Measurements from ENCODE around the gene GRIK3. TPM values are rescaled to one million over a fixed set of nuclear protein-coding genes. Genes with fewer than 3 reads are reported as not detected.

GRIK3 gene
- total and polyA plus RNA-seq, 8 donors = under 0.01 to 4.9 (median 0.46) TPM; not detected in 1

DNA sequence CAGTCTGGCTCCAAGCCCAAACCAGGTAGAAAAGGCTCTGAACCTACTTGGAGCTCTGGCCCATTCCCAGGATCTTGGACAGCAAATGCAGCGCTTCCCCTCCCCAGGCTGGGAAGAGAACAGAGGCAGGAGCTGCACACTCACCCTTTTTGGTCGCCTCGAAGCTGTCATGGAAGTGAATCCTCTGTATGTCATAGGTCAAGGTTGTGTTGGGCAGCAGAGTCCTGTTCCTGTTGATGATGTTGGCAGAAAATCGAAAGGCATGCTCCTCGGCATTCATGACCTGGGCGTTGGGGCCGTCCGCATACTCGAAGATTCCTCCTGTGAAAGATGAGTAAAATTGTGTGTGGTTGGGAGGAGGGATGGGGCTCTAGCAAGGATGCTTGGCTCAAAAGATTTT lies 143.5 kb downstream of the GRIK3 start:
- WGBS, 5 donors = 72 to 80% (median 75%) methylated on average over 9 of the region's 9 CpGs
- intact Hi-C loops (cut with DNase I; ENCODE audit: low total_unique reads) = no loop called here
- Histone ChIP-seq H3K9me3 (no peaks in the 10 kb centered on the region), H3K36me3 (no peaks in the 10 kb centered on the region), H3K4me3 (no peak overlapping the region), H3K27me3 (peaks cover 0 to 49% (median 3%) of the 10 kb centered on the region in 3 donors), H3K4me1 (no peaks in the 10 kb centered on the region), H3K27ac (no peak overlapping the region)
- DNase-seq = peak in 1 of 2 donors; percentile 17
- TF ChIP-seq POLR2AphosphoS5 (IDR thresholded peaks at IDR 0.05) = no peak
- TF ChIP-seq, protein P1, sequence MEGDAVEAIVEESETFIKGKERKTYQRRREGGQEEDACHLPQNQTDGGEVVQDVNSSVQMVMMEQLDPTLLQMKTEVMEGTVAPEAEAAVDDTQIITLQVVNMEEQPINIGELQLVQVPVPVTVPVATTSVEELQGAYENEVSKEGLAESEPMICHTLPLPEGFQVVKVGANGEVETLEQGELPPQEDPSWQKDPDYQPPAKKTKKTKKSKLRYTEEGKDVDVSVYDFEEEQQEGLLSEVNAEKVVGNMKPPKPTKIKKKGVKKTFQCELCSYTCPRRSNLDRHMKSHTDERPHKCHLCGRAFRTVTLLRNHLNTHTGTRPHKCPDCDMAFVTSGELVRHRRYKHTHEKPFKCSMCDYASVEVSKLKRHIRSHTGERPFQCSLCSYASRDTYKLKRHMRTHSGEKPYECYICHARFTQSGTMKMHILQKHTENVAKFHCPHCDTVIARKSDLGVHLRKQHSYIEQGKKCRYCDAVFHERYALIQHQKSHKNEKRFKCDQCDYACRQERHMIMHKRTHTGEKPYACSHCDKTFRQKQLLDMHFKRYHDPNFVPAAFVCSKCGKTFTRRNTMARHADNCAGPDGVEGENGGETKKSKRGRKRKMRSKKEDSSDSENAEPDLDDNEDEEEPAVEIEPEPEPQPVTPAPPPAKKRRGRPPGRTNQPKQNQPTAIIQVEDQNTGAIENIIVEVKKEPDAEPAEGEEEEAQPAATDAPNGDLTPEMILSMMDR (IDR thresholded peaks at IDR 0.05) = no peak
- TF ChIP-seq POLR2A (IDR thresholded peaks at IDR 0.05) = no peak
- no peak for TF ChIP-seq EP300 (IDR thresholded peaks at IDR 0.05)

DNA sequence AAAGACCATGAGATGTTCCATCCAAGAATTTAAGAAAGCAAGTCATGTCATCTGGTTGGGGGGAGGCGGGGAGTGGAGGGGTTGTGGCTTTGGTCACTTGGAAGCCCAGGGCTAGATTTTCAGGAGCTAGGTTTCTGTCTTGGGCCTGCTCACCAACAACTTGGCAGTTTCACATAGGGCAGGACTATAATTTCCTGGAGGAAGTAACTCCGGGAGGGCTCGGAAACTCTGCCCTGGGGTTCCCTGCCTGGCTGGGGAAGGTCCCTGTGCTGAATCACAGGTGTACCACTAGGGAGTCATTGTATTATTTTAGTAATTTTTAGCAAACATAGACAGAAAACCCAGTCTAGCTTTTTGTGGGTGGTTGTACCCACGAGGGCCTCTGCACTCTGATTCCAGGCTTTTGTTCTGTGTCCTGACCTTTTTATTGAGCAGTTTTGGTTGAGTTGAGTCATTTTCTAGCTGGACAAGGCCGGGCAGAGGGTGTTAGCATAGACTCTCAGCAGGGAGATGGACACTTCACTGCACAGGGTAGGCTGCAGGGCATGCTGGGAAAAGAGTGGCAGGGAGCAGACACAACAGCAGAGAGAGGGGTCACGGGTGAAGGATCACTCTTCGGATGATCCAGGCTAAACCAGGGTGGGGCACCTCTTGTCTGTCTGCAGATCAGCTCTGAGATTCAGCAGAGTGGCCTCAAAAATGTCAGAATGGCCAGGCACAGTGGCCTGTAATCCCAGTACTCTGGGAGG lies 144.7 kb downstream of the GRIK3 start:
- DNase-seq = peak in 1 of 2 donors; percentile 4

DNA sequence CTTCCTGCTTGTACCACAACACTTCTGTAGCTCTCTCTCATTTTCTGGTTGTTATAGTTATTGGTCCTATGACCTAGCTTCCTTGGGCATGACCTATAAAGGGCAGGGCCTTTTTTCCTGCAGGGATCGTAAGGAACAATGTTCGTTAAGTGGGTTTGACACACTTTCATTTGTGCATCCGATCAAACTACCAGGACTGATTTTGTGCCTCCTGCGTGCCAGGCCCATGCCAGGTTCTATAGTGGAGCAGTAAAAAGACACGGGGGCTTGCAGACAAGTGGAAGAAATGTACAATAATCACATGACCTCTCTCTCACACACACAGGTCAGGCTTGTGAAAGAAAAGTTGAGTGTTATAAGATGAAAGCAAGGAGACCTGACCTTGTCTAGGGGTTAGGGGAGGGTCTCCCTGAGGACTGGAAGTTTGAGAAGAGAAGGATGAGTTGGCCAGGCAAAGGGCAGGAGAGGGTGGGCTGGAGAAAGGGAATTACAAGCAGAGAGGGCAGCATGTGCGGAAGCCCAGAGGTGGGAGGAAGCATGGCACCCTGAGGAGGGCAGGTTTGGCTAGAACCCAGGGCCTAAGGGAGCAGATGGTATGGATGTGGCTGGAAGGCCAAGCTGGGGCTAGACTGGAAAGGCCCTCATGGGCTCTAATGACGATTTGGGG lies 145.4 kb downstream of the GRIK3 start:
- H3K36me3 ChIP-seq = no peaks in the 10 kb centered on the region
- intact Hi-C loops (cut with DNase I; ENCODE audit: low total_unique reads) = no loop called here
- H3K27me3 ChIP-seq = peaks cover 0 to 46% (median 3%) of the 10 kb centered on the region in 3 donors
- H3K4me1 ChIP-seq = no peaks in the 10 kb centered on the region
- no peak overlapping the region for H3K27ac ChIP-seq
- no peaks in the 10 kb centered on the region for H3K9me3 ChIP-seq
- TF ChIP-seq POLR2A (IDR thresholded peaks at IDR 0.05) = no peak
- TF ChIP-seq, protein P1 (IDR thresholded peaks at IDR 0.05) = no peak
- TF ChIP-seq POLR2AphosphoS5 (IDR thresholded peaks at IDR 0.05) = no peak
- no peak overlapping the region for H3K4me3 ChIP-seq
- DNase-seq = no peak
- 74 to 80% (median 75%) methylated on average over 7 of the region's 7 CpGs for WGBS, 5 donors

More for the DNA sequence above, 144.7 kb downstream of the GRIK3 start:
- Histone ChIP-seq H3K4me3 (no peak overlapping the region), H3K9me3 (no peaks in the 10 kb centered on the region), H3K36me3 (no peaks in the 10 kb centered on the region), H3K4me1 (no peaks in the 10 kb centered on the region), H3K27me3 (peaks cover 0 to 51% (median 3%) of the 10 kb centered on the region in 3 donors), H3K27ac (no peak overlapping the region)
- 58 to 74% (median 67%) methylated on average over 7 of the region's 7 CpGs for WGBS, 5 donors
- intact Hi-C loops (cut with DNase I; ENCODE audit: low total_unique reads) = no loop called here
- TF ChIP-seq POLR2A (IDR thresholded peaks at IDR 0.05) = no peak
- no peak for TF ChIP-seq POLR2AphosphoS5 (IDR thresholded peaks at IDR 0.05)
- TF ChIP-seq, protein P1 (IDR thresholded peaks at IDR 0.05) = no peak
- TF ChIP-seq EP300 (IDR thresholded peaks at IDR 0.05) = no peak

DNA sequence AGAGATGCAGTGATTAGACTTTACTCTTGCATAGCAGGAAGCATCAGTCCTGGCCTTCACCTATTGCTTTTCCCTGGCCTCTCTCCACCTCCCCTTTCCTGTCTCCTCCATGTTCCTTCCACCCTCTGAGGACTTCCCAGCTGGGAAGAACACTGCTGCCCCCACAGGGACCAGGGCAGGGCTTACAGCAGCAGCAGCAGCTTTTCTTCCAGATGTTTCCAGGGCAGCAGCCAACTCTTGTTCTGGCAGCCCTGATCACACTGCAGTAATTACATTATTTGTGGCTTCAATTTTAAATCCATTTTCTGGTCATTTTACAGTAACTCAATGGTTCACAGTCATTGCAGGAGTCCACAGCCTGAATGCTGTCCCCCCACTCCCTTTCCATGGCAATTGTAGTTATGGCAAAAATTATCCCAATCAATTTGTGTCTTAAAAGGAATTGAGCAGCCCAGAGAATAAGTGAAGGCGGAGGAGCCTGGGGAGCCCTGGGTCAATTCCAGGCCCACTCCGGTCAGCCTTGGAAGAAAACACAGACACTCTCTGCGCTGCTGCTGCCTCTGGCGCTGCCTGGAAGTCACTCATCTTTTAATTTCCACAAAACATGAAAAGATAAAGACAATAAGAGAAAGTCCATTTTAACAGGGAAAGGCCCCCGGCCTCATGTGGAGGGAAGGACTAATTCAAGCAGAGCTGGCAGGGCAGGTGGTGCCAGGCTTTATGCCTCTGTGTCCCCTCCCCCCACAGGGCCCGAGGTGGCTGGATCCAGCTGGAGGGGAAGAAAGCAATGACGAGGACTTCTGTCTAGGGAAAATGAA lies 148.6 kb downstream of the GRIK3 start:
- H3K36me3 ChIP-seq = no peaks in the 10 kb centered on the region

More for the DNA sequence above, 148.6 kb downstream of the GRIK3 start:
- Histone ChIP-seq H3K27me3 (peaks cover 0 to 38% (median 3%) of the 10 kb centered on the region in 3 donors), H3K4me1 (no peaks in the 10 kb centered on the region), H3K27ac (no peak overlapping the region), H3K9me3 (no peaks in the 10 kb centered on the region), H3K4me3 (no peak overlapping the region)
- intact Hi-C loops (cut with DNase I; ENCODE audit: low total_unique reads) = no loop called here
- TF ChIP-seq POLR2A (IDR thresholded peaks at IDR 0.05) (no peak), EP300 (IDR thresholded peaks at IDR 0.05) (no peak), POLR2AphosphoS5 (IDR thresholded peaks at IDR 0.05) (no peak)
- TF ChIP-seq, protein P1 (IDR thresholded peaks at IDR 0.05) = no peak
- DNase-seq = peak; percentile 10 to 64
- WGBS, 5 donors = 46 to 72% (median 65%) methylated on average over 7 of the region's 7 CpGs

Data from stomach (tissue), 9 donors.